H1 (cell line): Measurements from ENCODE around the gene POU6F2. TPM values are rescaled to one million over a fixed set of nuclear protein-coding genes. Genes with fewer than 3 reads are reported as not detected.

ENCODE experiments used
- CTCF ChIA-PET: fragments of 300-600 bp; sonication (Branson Sonifier 250); formaldehyde crosslinking; loops from one replicate; lab custom pipeline; 2021; ENCODE audit not compliant: partially characterized antibody; lab: Charles Lee
- POLR2A ChIA-PET: fragments of 300-600 bp; sonication (Branson Sonifier 250); formaldehyde crosslinking; loops from one replicate; lab custom pipeline; 2021; ENCODE audit warnings: inconsistent platforms; ENCODE audit not compliant: partially characterized antibody; lab: Charles Lee
- DNase-seq, 2 experiments: peaks; one replicate each; pipeline versions ENCODE4 v3.0.0 to v3.0.0-alpha.2; 2010 to 2022; ENCODE audit warnings: low spot score in 2 of 2, low read depth in 1 of 2, mixed read lengths in 1 of 2
- FAIRE-seq: peaks from 2 replicates; lab custom pipeline; 2011; peaks lifted over from hg19 to GRCh38; lab: Jason Lieb, UNC
- H2AFZ ChIP-seq: 2 replicates; pipeline ENCODE4 v1.8.1; 2012; ENCODE audit warnings: low read length, inconsistent platforms
- H2AK5ac ChIP-seq: 2 replicates; pipeline ENCODE4 v1.6.1; 2013; ENCODE audit warnings: low read depth, low read length
- H2BK120ac ChIP-seq: replicated peaks from 2 replicates; pipeline ENCODE3; 2013; ENCODE audit warnings: low read depth, low read length, inconsistent platforms
- H2BK12ac ChIP-seq: 2 replicates; pipeline ENCODE4 v1.6.1; 2013; ENCODE audit warnings: low read depth, low read length
- H2BK15ac ChIP-seq: 2 replicates; pipeline ENCODE4 v1.6.1; 2013; ENCODE audit warnings: low read length
- H2BK20ac ChIP-seq: 2 replicates; pipeline ENCODE4 v1.6.1; 2013; ENCODE audit warnings: low read length
- H2BK5ac ChIP-seq: 2 replicates; pipeline ENCODE4 v1.6.1; 2013; ENCODE audit warnings: low read depth, low read length
- H3K14ac ChIP-seq: 2 replicates; pipeline ENCODE4 v1.6.1; 2013; ENCODE audit warnings: inconsistent platforms; ENCODE audit not compliant: insufficient read length
- H3K18ac ChIP-seq: 2 replicates; pipeline ENCODE4 v1.6.1; 2013; ENCODE audit warnings: low read length; ENCODE audit errors: extremely low read depth
- H3K23ac ChIP-seq: 2 replicates; pipeline ENCODE4 v1.6.1; 2013; ENCODE audit warnings: inconsistent platforms; ENCODE audit not compliant: insufficient read length
- H3K23me2 ChIP-seq: 2 replicates; pipeline ENCODE4 v1.6.1; 2013; ENCODE audit warnings: low read depth, low read length
- H3K27ac ChIP-seq: 2 replicates; pipeline ENCODE4 v1.6.1; 2011; ENCODE audit warnings: low read depth, low read length, inconsistent platforms
- H3K27me3 ChIP-seq, 4 experiments: replicated peaks in 1 of 4; 1 replicate in 1 of 4; 2 replicates in 3 of 4; pipeline versions ENCODE4 v1.6.1 to v1.8.1; 2011 to 2013; ENCODE audit warnings: low read length in 3 of 4, mild to moderate bottlenecking in 3 of 4, inconsistent platforms in 2 of 4, mixed read lengths in 2 of 4, moderate library complexity in 1 of 4; ENCODE audit not compliant: control insufficient read depth in 3 of 4, insufficient read depth in 3 of 4; ENCODE audit errors: extremely low read depth in 1 of 4
- H3K36me3 ChIP-seq, 4 experiments: 2 replicates each; pipeline versions ENCODE4 v1.6.1 to v1.8.1; 2011 to 2013; ENCODE audit warnings: mild to moderate bottlenecking in 4 of 4, low read length in 3 of 4, moderate library complexity in 2 of 4, control low read depth in 1 of 4, inconsistent platforms in 1 of 4; ENCODE audit not compliant: insufficient read depth in 4 of 4, control insufficient read depth in 2 of 4
- H3K4ac ChIP-seq: replicated peaks from 2 replicates; pipeline ENCODE3; 2013; ENCODE audit warnings: low read length, low read depth, mixed read lengths, inconsistent platforms; ENCODE audit not compliant: insufficient read length
- H3K4me1 ChIP-seq, 4 experiments: replicated peaks in 1 of 4; 1 replicate in 1 of 4; 2 replicates in 3 of 4; pipeline versions ENCODE4 v1.6.1 to v1.8.1; 2011 to 2013; ENCODE audit warnings: low read length in 3 of 4, inconsistent platforms in 2 of 4, mixed read lengths in 1 of 4; ENCODE audit not compliant: insufficient read depth in 4 of 4, control insufficient read depth in 3 of 4
- H3K4me2 ChIP-seq, 2 experiments: 2 replicates each; pipeline versions ENCODE4 v1.6.1 to v1.8.1; 2011 to 2013; ENCODE audit warnings: low read depth in 2 of 2, low read length in 2 of 2, control low read depth in 1 of 2, inconsistent platforms in 1 of 2, mild to moderate bottlenecking in 1 of 2; ENCODE audit not compliant: insufficient read depth in 1 of 2
- H3K4me3 ChIP-seq, 4 experiments: fragments of 200-600, 300-600 bp in 1 of 4; sonication (generic), shearing (Covaris generic), sonication (Bioruptor Twin) in 1 of 4; 2 replicates each; pipeline versions ENCODE4 v1.5.1 to v1.8.1; 2011 to 2016; ENCODE audit warnings: low read length in 4 of 4, low read depth in 3 of 4, control low read depth in 2 of 4, inconsistent platforms in 2 of 4, mild to moderate bottlenecking in 2 of 4, mixed read lengths in 1 of 4, moderate library complexity in 1 of 4; ENCODE audit not compliant: insufficient read depth in 2 of 4; ENCODE audit errors: extremely low read depth in 1 of 4
- H3K56ac ChIP-seq: replicated peaks from 2 replicates; pipeline ENCODE3; 2013; ENCODE audit warnings: low read depth, mild to moderate bottlenecking, mixed read lengths, low read length, inconsistent platforms; ENCODE audit not compliant: insufficient read length
- H3K79me1 ChIP-seq: 2 replicates; pipeline ENCODE4 v1.6.1; 2013; ENCODE audit warnings: low read depth, low read length, control low read depth
- H3K79me2 ChIP-seq, 2 experiments: 2 replicates each; pipeline versions ENCODE4 v1.6.1 to v1.8.1; 2012 to 2013; ENCODE audit warnings: low read length in 2 of 2, mild to moderate bottlenecking in 2 of 2, inconsistent platforms in 1 of 2; ENCODE audit not compliant: insufficient read depth in 2 of 2, control insufficient read depth in 1 of 2
- H3K9ac ChIP-seq, 4 experiments: replicated peaks in 1 of 4; 1 replicate in 1 of 4; 2 replicates in 3 of 4; pipeline versions ENCODE4 v1.6.1 to v1.8.1; 2011 to 2013; ENCODE audit warnings: low read depth in 3 of 4, low read length in 3 of 4, control low read depth in 2 of 4, mild to moderate bottlenecking in 2 of 4, moderate library complexity in 2 of 4, inconsistent platforms in 1 of 4; ENCODE audit errors: extremely low read depth in 1 of 4
- H3K9me3 ChIP-seq, 2 experiments: 2 replicates each; pipeline versions ENCODE4 v1.6.1 to v1.8.1; 2012 to 2013; ENCODE audit warnings: mild to moderate bottlenecking in 2 of 2, moderate library complexity in 2 of 2, control low read depth in 1 of 2, inconsistent platforms in 1 of 2, low read depth in 1 of 2, low read length in 1 of 2, mixed read lengths in 1 of 2; ENCODE audit not compliant: insufficient read depth in 2 of 2
- H4K20me1 ChIP-seq, 2 experiments: replicated peaks in 1 of 2; 2 replicates each; pipeline versions ENCODE3 to v1.8.1; 2011 to 2013; ENCODE audit warnings: inconsistent platforms in 2 of 2, low read length in 2 of 2, mild to moderate bottlenecking in 1 of 2; ENCODE audit not compliant: insufficient read depth in 2 of 2, control insufficient read depth in 1 of 2
- H4K5ac ChIP-seq: 2 replicates; pipeline ENCODE4 v1.6.1; 2013; ENCODE audit warnings: low read length, low read depth, mixed read lengths, inconsistent platforms; ENCODE audit not compliant: insufficient read length
- H4K8ac ChIP-seq: 2 replicates; pipeline ENCODE4 v1.8.0; 2013; ENCODE audit warnings: mild to moderate bottlenecking, moderate library complexity, low read length, inconsistent platforms; ENCODE audit not compliant: insufficient read depth; ENCODE audit errors: extremely low read depth
- H4K91ac ChIP-seq: replicated peaks from 2 replicates; pipeline ENCODE3; 2013; ENCODE audit warnings: low read length, mixed read lengths, inconsistent platforms; ENCODE audit not compliant: insufficient read length
- POU5F1 ChIP-seq: IDR thresholded peaks from 2 replicates; pipeline ENCODE4 v1.6.1; 2011; ENCODE audit warnings: low read depth, mild to moderate bottlenecking, low read length, moderate library complexity
- WGBS, 2 experiments: shearing (Covaris generic) in 1 of 2; methylation state at CpG; one replicate each; pipeline versions ENCODE4 v1.1.6 to v1.1.7; 2013 to 2015; ENCODE audit warnings: low lambda C conversion rate in 2 of 2, mixed read lengths in 2 of 2, inconsistent platforms in 1 of 2, low coverage in 1 of 2, missing lambda C conversion rate in 1 of 2; ENCODE audit not compliant: insufficient replicate concordance in 2 of 2, insufficient coverage in 1 of 2, insufficient read length in 1 of 2; ENCODE audit errors: extremely low coverage in 1 of 2, missing lambda C conversion rate in 1 of 2; 5-methylcytosine and 5-hydroxymethylcytosine counted together
- polyA plus RNA-seq, 7 experiments: library from polyadenylated mRNA; depleted of rRNA in 3 of 7; stranded (reverse) in 5 of 7; unstranded in 2 of 7; fragments of >200 nt in 5 of 7; fragments of 200-250 nt in 2 of 7; gene quantifications; 1 replicate in 5 of 7; 2 replicates in 1 of 7; 4 replicates in 1 of 7; pipeline versions ENCODE4 v1.2.1 to v1.2.3, GENCODE V29; 2011 to 2013; ENCODE audit warnings: missing spikeins in 2 of 7, mixed read lengths in 2 of 7
- total RNA-seq: library from RNA; stranded (reverse); fragmentation: NEBNext Ultra II Directional; extraction: Animal tissue kit (Norgen Biotek cat#: 25700); gene quantifications from 2 replicates; pipeline ENCODE4 v1.2.1, GENCODE V29; 2021

The POU6F2 gene
- total and polyA plus RNA-seq, 2 of the 8 experiments (the other 6 are each of a cell fraction or from before 2014, with no cell fraction given): 1.1 to 2.0 TPM

GRCh38 chr7:39084349-39084748 is 106.6 kb downstream of the POU6F2 start:
- H3K27me3 ChIP-seq: no peaks in the 10 kb centered on the region; a peak in 2 of 7 replicates
- 97% methylated on average over 3 of the region's 3 CpGs; no CpG with 5 or more reads in 1 of the 2 experiments for WGBS, 2 experiments

More at GRCh38 chr7:39084349-39084748, 106.6 kb downstream of the POU6F2 start:
- no peak for DNase-seq
- Histone ChIP-seq H3K4me1 (peaks cover 0 to 10% (median 5%) of the 10 kb centered on the region in 4 experiments; a peak in 3 of 7 replicates), H2BK5ac (no peak overlapping the region), H2BK12ac (no peak overlapping the region), H4K91ac (no peak overlapping the region), H2AK5ac (no peak overlapping the region), H3K9ac (no peak overlapping the region), H4K5ac (no peak overlapping the region), H3K14ac (no peak overlapping the region), H3K36me3 (no peaks in the 10 kb centered on the region), H3K4me2 (no peak overlapping the region), H3K79me1 (no peaks in the 10 kb centered on the region), H3K23me2 (no peaks in the 10 kb centered on the region; the same call in 1 of the 2 replicates), H3K4me3 (no peak overlapping the region), H2BK20ac (no peak overlapping the region), H3K79me2 (no peaks in the 10 kb centered on the region), H4K20me1 (no peaks in the 10 kb centered on the region), H3K27ac (no peak overlapping the region), H3K18ac (no peak overlapping the region), H3K56ac (no peak overlapping the region), H2BK15ac (no peak overlapping the region), H3K9me3 (no peaks in the 10 kb centered on the region), H2BK120ac (no peak overlapping the region), H3K23ac (no peak overlapping the region), H4K8ac (no peak overlapping the region), H3K4ac (no peak overlapping the region), H2AFZ (no peak overlapping the region)
- no peak for FAIRE-seq
- ChIA-PET CTCF (interaction anchor here (1.3 to 2.7 kb wide), 2 partner anchors 11 to 369 kb away, joined by 3 to 6 read pairs; no protein-coding TSS in a partner anchor), POLR2A (no interaction called here)
- no peak for TF ChIP-seq POU5F1
